OCI-LY7 (cell line): ENCODE measurements around the gene SLAIN2. TPM values are rescaled to one million over a fixed set of nuclear protein-coding genes. Genes with fewer than 3 reads are reported as not detected.

Experiments used
- BruUV-seq: library from RNA; stranded (reverse); fragments of 400-500 nt; replicated peaks from 2 replicates; lab custom pipeline; 2021; lab: Mats Ljungman, UMichigan
- CTCF ChIA-PET: fragments of 300-600 bp; sonication (Branson Sonifier 250); formaldehyde crosslinking; loops from one replicate; lab custom pipeline; 2022; ENCODE audit warnings: antibody characterized with exemption; ENCODE audit not compliant: unreplicated experiment; lab: Charles Lee
- POLR2A ChIA-PET: fragments of 300-600 bp; sonication (Branson Sonifier 250); formaldehyde crosslinking; loops from one replicate; lab custom pipeline; 2022; ENCODE audit warnings: antibody characterized with exemption; lab: Charles Lee
- DNase-seq: peaks from one replicate; pipeline ENCODE4 v3.0.0-alpha.2; 2015; ENCODE audit warnings: low spot score
- H2AFZ ChIP-seq: fragments of 200-600 bp; sonication (generic), shearing (Covaris generic); 2 replicates; pipeline ENCODE4 v1.6.1; 2014; ENCODE audit warnings: mild to moderate bottlenecking, antibody characterized with exemption, low read length, moderate library complexity
- H3K27ac ChIP-seq: fragments of 200-600 bp; sonication (generic); 2 replicates; pipeline ENCODE4 v1.5.1; 2014; ENCODE audit warnings: mixed run types, low read depth, mild to moderate bottlenecking, moderate library complexity, low read length, inconsistent platforms; ENCODE audit not compliant: poor library complexity, severe bottlenecking
- H3K36me3 ChIP-seq: fragments of 200-600 bp; sonication (generic); 2 replicates; pipeline ENCODE4 v1.6.1; 2014; ENCODE audit warnings: mild to moderate bottlenecking, antibody characterized with exemption, low read length, moderate library complexity, mixed read lengths; ENCODE audit not compliant: insufficient read depth
- H3K4me1 ChIP-seq: fragments of 200-600 bp; sonication (generic); 2 replicates; pipeline ENCODE4 v1.5.1; 2014; ENCODE audit warnings: mild to moderate bottlenecking, low read length; ENCODE audit not compliant: insufficient read depth, poor library complexity, severe bottlenecking
- H3K4me2 ChIP-seq: fragments of 200-600 bp; sonication (generic); 2 replicates; pipeline ENCODE4 v1.6.1; 2014; ENCODE audit warnings: mild to moderate bottlenecking, low read length
- H3K4me3 ChIP-seq: fragments of 200-600 bp; sonication (generic); 2 replicates; pipeline ENCODE4 v1.5.1; 2014; ENCODE audit warnings: mild to moderate bottlenecking, low read depth, low read length; ENCODE audit not compliant: poor library complexity, severe bottlenecking
- H3K79me2 ChIP-seq: fragments of 200-600 bp; sonication (generic); 2 replicates; pipeline ENCODE4 v1.6.1; 2016; ENCODE audit warnings: low read depth, mild to moderate bottlenecking, low read length, moderate library complexity, mixed read lengths; ENCODE audit not compliant: insufficient read depth
- H3K9me2 ChIP-seq: fragments of 200-600 bp; sonication (generic); 2 replicates; pipeline ENCODE4 v1.6.1; 2016; ENCODE audit warnings: mild to moderate bottlenecking, low read length, mixed read lengths; ENCODE audit not compliant: insufficient read depth
- H3K9me3 ChIP-seq: fragments of 200-600 bp; sonication (generic); 2 replicates; pipeline ENCODE4 v1.6.1; 2014; ENCODE audit warnings: mild to moderate bottlenecking, mixed run types, low read length, mixed read lengths
- H4K20me1 ChIP-seq: fragments of 200-600 bp; sonication (generic); 2 replicates; pipeline ENCODE4 v1.6.1; 2014; ENCODE audit warnings: mild to moderate bottlenecking, antibody characterized with exemption, low read length, moderate library complexity, mixed read lengths; ENCODE audit not compliant: insufficient read depth
- EZH2phosphoT487 ChIP-seq: fragments of 200-600 bp; sonication (generic); IDR thresholded peaks from 2 replicates; pipeline ENCODE4 v1.6.1; 2018; ENCODE audit warnings: low read depth, borderline replicate concordance, mild to moderate bottlenecking, mixed run types, antibody characterized with exemption, low read length, moderate library complexity, mixed read lengths
- intact Hi-C: fragments of 100-400 bp; cut with micrococcal nuclease; formaldehyde crosslinking; loops from one replicate; pipeline ENCODE4 v1.10.0; 2022; ENCODE audit not compliant: unreplicated experiment
- total RNA-seq, 2 experiments: library from RNA; depleted of rRNA in 1 of 2; stranded (reverse); fragments of >200 nt in 1 of 2; shearing (Covaris generic) in 1 of 2; gene quantifications; 2 replicates each; pipeline ENCODE4 v1.2.3, GENCODE V29; 2014 to 2022
- TF ChIP-seq, protein P1 (sequence below): fragments of 200-600 bp; sonication (generic); conservative IDR thresholded peaks from 2 replicates; pipeline ENCODE4 v1.5.1; 2014; ENCODE audit warnings: mild to moderate bottlenecking, antibody characterized with exemption, low read length, moderate library complexity, mixed read lengths

Gene SLAIN2
- total RNA-seq, 2 experiments from 2014 or later = 21.1 to 40.2 TPM

GRCh38 chr4:48324281-48324680, 17.0 kb upstream of the SLAIN2 start:
- Histone ChIP-seq H3K36me3 (no peaks in the 10 kb centered on the region), H3K9me3 (no peaks in the 10 kb centered on the region), H3K27ac (no peak overlapping the region), H3K4me3 (no peak overlapping the region), H3K4me1 (no peaks in the 10 kb centered on the region), H4K20me1 (no peaks in the 10 kb centered on the region), H3K79me2 (no peaks in the 10 kb centered on the region), H2AFZ (no peak overlapping the region), H3K4me2 (no peak overlapping the region), H3K9me2 (no peaks in the 10 kb centered on the region)
- BruUV-seq = no TSS peak
- ChIA-PET CTCF (no interaction called here), POLR2A (no interaction called here)
- intact Hi-C loops = no loop called here
- TF ChIP-seq, protein P1, sequence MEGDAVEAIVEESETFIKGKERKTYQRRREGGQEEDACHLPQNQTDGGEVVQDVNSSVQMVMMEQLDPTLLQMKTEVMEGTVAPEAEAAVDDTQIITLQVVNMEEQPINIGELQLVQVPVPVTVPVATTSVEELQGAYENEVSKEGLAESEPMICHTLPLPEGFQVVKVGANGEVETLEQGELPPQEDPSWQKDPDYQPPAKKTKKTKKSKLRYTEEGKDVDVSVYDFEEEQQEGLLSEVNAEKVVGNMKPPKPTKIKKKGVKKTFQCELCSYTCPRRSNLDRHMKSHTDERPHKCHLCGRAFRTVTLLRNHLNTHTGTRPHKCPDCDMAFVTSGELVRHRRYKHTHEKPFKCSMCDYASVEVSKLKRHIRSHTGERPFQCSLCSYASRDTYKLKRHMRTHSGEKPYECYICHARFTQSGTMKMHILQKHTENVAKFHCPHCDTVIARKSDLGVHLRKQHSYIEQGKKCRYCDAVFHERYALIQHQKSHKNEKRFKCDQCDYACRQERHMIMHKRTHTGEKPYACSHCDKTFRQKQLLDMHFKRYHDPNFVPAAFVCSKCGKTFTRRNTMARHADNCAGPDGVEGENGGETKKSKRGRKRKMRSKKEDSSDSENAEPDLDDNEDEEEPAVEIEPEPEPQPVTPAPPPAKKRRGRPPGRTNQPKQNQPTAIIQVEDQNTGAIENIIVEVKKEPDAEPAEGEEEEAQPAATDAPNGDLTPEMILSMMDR = no peak
- no peak for TF ChIP-seq EZH2phosphoT487
- no peak for DNase-seq

DNA sequence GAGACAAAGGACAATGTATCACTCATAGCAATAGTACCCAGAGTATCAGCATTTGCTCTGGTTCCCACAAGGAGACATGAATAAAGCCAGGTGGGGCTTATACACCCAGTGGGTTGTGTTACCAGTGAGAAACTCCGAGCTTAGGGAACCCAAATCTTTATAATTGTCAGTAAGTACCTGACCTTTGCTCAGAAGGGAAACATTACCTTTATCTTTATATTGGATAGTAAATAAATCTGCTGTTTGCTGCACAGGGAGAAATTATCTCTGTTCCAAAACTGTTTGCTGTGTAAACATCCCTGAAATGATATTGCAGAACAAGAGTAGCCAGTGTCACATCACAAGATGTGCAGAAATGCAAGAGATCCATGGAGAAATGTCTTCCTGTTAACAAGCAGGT, 12.1 kb upstream of the SLAIN2 start:
- no peaks in the 10 kb centered on the region for H3K9me3 ChIP-seq
- H3K79me2 ChIP-seq = no peaks in the 10 kb centered on the region
- H3K36me3 ChIP-seq = no peaks in the 10 kb centered on the region
- CTCF ChIA-PET = no interaction called here
- H3K4me1 ChIP-seq = no peaks in the 10 kb centered on the region
- no peak overlapping the region for H3K27ac ChIP-seq
- no peak for DNase-seq
- H3K4me3 ChIP-seq = no peak overlapping the region
- intact Hi-C loops = no loop called here
- H4K20me1 ChIP-seq = no peaks in the 10 kb centered on the region
- BruUV-seq = no TSS peak
- no peak overlapping the region for H2AFZ ChIP-seq
- TF ChIP-seq, protein P1 = no peak
- no peak for TF ChIP-seq EZH2phosphoT487
- POLR2A ChIA-PET = interaction anchor here (0.7 kb wide), 1 partner anchor 194 kb away, joined by 5 read pairs; no protein-coding TSS in a partner anchor
- no peaks in the 10 kb centered on the region for H3K9me2 ChIP-seq
- no peak overlapping the region for H3K4me2 ChIP-seq

DNA sequence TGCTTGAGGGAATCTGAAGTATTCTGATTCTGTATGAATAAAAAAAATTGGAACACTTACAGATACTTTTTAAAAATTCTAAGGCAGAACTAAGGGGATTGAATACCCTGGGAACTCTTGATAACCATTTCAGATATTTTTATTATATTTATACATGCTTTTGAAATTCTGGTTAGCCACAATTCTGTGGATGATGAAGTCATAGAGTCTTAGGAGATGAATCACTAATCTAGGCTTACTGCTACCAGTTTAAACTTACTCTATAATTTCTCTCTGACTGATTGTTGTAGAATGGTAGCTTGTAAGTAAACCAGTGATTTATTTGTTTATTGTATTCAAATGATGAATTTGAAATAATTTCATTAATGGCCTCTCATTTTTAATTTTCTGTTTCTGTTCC, 11.4 kb upstream of the SLAIN2 start:
- Histone ChIP-seq H2AFZ (no peak overlapping the region), H3K79me2 (no peaks in the 10 kb centered on the region), H4K20me1 (no peaks in the 10 kb centered on the region), H3K4me1 (no peaks in the 10 kb centered on the region), H3K27ac (no peak overlapping the region), H3K36me3 (no peaks in the 10 kb centered on the region), H3K4me2 (no peak overlapping the region), H3K9me2 (no peaks in the 10 kb centered on the region), H3K9me3 (no peaks in the 10 kb centered on the region), H3K4me3 (no peak overlapping the region)
- POLR2A ChIA-PET = no interaction called here
- TF ChIP-seq, protein P1 = no peak
- no peak for TF ChIP-seq EZH2phosphoT487
- BruUV-seq = no TSS peak
- CTCF ChIA-PET = no interaction called here
- intact Hi-C loops = no loop called here
- no peak for DNase-seq
